Measurements from ENCODE around the gene GLT6D1. TPM values are rescaled to one million over a fixed set of nuclear protein-coding genes. Genes with fewer than 3 reads are reported as not detected.

GLT6D1 gene
- not detected in 2 replicates for total RNA-seq (2016; rRNA removed; fragmentation: Illumina TruSeq; extraction: Trizol)
- total RNA-seq (2016; cell fraction: cytosol; rRNA removed; fragmentation: Illumina TruSeq; extraction: Trizol; ENCODE audit: low read depth), result not detected in 2 replicates
- not detected in 2 replicates for total RNA-seq (2016; cell fraction: insoluble cytoplasmic fraction; rRNA removed; fragmentation: Illumina TruSeq; extraction: Trizol)
- total RNA-seq (2016; cell fraction: membrane; rRNA removed; fragmentation: Illumina TruSeq; extraction: Trizol), result not detected in 2 replicates
- not detected in 2 replicates for total RNA-seq (2016; cell fraction: nucleus; rRNA removed; fragmentation: Illumina TruSeq; extraction: Trizol)
- polyA plus RNA-seq (2011; rRNA removed), result not detected in 2 replicates
- not detected in 2 replicates for polyA plus RNA-seq (2011; cell fraction: cytosol; rRNA removed)
- polyA plus RNA-seq (2011; cell fraction: nucleus; rRNA removed), result not detected in 2 replicates
- not detected in 2 replicates for polyA plus RNA-seq (2012)
- polyA plus RNA-seq (2016; cell fraction: cytosol; fragmentation: Illumina TruSeq; extraction: Trizol; ENCODE audit: low read depth), result not detected in 2 replicates
- not detected in 2 replicates for polyA plus RNA-seq (2016; cell fraction: insoluble cytoplasmic fraction; fragmentation: Illumina TruSeq; extraction: Trizol; ENCODE audit: low read depth)
- not detected in 2 replicates for polyA plus RNA-seq (2016; cell fraction: membrane; fragmentation: Illumina TruSeq; extraction: Trizol; ENCODE audit: low read depth)
- not detected in 2 replicates for polyA plus RNA-seq (2016; cell fraction: nucleus; fragmentation: Illumina TruSeq; extraction: Trizol; ENCODE audit: insufficient read depth, low read depth)
- polyA minus RNA-seq (2011; rRNA and poly(A)+ RNA removed; ENCODE audit: low replicate concordance), result not detected in 2 replicates
- not detected in 2 replicates for polyA minus RNA-seq (2011; cell fraction: cytosol; rRNA and poly(A)+ RNA removed)
- not detected in 2 replicates for polyA minus RNA-seq (2011; cell fraction: nucleus; rRNA and poly(A)+ RNA removed)
- Bru-seq, nascent RNA, result not detected
- BruChase-seq, experiment 1, labeled RNA remaining after a 6-hour chase, result not detected
- not detected for BruChase-seq, experiment 2, labeled RNA remaining after a 2-hour chase
- long read RNA-seq, experiment 1, result 0 reads
- long read RNA-seq, experiment 2, result 0 reads

- H2AFZ ChIP-seq (ENCODE audit: low read length), result no peak within 1 kb of the TSS
- ATAC-seq (no peak), DNase-seq (ENCODE audit: low spot score) (no peak), FAIRE-seq (no peak)
- no peaks in the 10 kb centered on the region for H4K20me1 ChIP-seq (ENCODE audit: insufficient read depth, low read length)
- no peaks in the 10 kb centered on the region for H3K79me2 ChIP-seq (ENCODE audit: insufficient read depth, low read length)
- CTCF ChIA-PET (ENCODE audit: low intra/inter-chr PET ratio, low total read pairs), result no interaction called here
- H3K4me2 ChIP-seq (ENCODE audit: low read depth, low read length), result no peak within 1 kb of the TSS
- H3K9ac ChIP-seq (ENCODE audit: insufficient read depth, low read depth, low read length), result no peak within 1 kb of the TSS
- peaks cover 2% of the 10 kb centered on the region for H3K9me3 ChIP-seq (ENCODE audit: low read length)
- in situ Hi-C loops (cut with HindIII; ENCODE audit: extremely low pct_ligation_motif_present, low pct_unique_long_range_greater_than_20kb) (no loop called here), intact Hi-C loops (cut with micrococcal nuclease; ENCODE audit: unreplicated experiment) (no loop called here)
- peaks cover 0 to 11% of the 10 kb centered on the region in 2 experiments; a peak in 4 of 5 replicates for H3K27me3 ChIP-seq (ENCODE audit: control insufficient read depth in 1 of 2, insufficient read depth in 2 of 2, low read length in 2 of 2)
- H3K4me3 ChIP-seq (replicated peaks in 1 of 3; ENCODE audit: insufficient read depth in 1 of 3, low read depth in 2 of 3, low read length in 3 of 3), result no peak within 1 kb of the TSS
- WGBS (ENCODE audit: low lambda C conversion rate), result 8% methylated on average over 8 of the region's 9 CpGs
- POLR2A ChIA-PET, result no interaction called here
- no peaks in the 10 kb centered on the region for H3K4me1 ChIP-seq (ENCODE audit: insufficient read depth, low read length)
- H3K27ac ChIP-seq (ENCODE audit: extremely low read length, insufficient read depth, low read length), result no peak within 1 kb of the TSS
- H3K36me3 ChIP-seq (replicated peaks in 1 of 2; ENCODE audit: control insufficient read depth in 1 of 2, insufficient read depth in 2 of 2, low read length in 2 of 2), result no peaks in the 10 kb centered on the region
- no TSS peak for BruUV-seq (replicated peaks)
- TF ChIP-seq TCF7L2 (IDR thresholded peaks at IDR 0.05; ENCODE audit: low read depth, low read length) (no peak), TOPORS (CRISPR knock-in tag; IDR thresholded peaks at IDR 0.05) (no peak), ELF3 (CRISPR knock-in tag; IDR thresholded peaks at IDR 0.05) (no peak), ZNF816 (CRISPR knock-in tag; IDR thresholded peaks at IDR 0.05; ENCODE audit: borderline replicate concordance) (no peak), ZNF891 (CRISPR knock-in tag; IDR thresholded peaks at IDR 0.05) (no peak), CENPX (CRISPR knock-in tag; IDR thresholded peaks at IDR 0.05) (no peak), ZFP90 (CRISPR knock-in tag; IDR thresholded peaks at IDR 0.05; ENCODE audit: borderline replicate concordance) (no peak), FOSL1 (CRISPR knock-in tag; IDR thresholded peaks at IDR 0.05; ENCODE audit: borderline replicate concordance) (no peak), NFE2L2 (IDR thresholded peaks at IDR 0.05; ENCODE audit: low read length) (no peak), ZNF10 (CRISPR knock-in tag; IDR thresholded peaks at IDR 0.05; ENCODE audit: borderline replicate concordance, low read depth) (no peak), ZNF772 (CRISPR knock-in tag; IDR thresholded peaks at IDR 0.05) (no peak), SIN3B (IDR thresholded peaks at IDR 0.05; ENCODE audit: low read length) (no peak)
- TF ChIP-seq, protein P1, sequence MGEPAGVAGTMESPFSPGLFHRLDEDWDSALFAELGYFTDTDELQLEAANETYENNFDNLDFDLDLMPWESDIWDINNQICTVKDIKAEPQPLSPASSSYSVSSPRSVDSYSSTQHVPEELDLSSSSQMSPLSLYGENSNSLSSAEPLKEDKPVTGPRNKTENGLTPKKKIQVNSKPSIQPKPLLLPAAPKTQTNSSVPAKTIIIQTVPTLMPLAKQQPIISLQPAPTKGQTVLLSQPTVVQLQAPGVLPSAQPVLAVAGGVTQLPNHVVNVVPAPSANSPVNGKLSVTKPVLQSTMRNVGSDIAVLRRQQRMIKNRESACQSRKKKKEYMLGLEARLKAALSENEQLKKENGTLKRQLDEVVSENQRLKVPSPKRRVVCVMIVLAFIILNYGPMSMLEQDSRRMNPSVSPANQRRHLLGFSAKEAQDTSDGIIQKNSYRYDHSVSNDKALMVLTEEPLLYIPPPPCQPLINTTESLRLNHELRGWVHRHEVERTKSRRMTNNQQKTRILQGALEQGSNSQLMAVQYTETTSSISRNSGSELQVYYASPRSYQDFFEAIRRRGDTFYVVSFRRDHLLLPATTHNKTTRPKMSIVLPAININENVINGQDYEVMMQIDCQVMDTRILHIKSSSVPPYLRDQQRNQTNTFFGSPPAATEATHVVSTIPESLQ (CRISPR knock-in tag; conservative IDR thresholded peaks at IDR 0.05), result no peak
- TF ChIP-seq, protein P2, sequence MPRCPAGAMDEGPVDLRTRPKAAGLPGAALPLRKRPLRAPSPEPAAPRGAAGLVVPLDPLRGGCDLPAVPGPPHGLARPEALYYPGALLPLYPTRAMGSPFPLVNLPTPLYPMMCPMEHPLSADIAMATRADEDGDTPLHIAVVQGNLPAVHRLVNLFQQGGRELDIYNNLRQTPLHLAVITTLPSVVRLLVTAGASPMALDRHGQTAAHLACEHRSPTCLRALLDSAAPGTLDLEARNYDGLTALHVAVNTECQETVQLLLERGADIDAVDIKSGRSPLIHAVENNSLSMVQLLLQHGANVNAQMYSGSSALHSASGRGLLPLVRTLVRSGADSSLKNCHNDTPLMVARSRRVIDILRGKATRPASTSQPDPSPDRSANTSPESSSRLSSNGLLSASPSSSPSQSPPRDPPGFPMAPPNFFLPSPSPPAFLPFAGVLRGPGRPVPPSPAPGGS (CRISPR knock-in tag; IDR thresholded peaks at IDR 0.05), result no peak
- TF ChIP-seq, protein P3, sequence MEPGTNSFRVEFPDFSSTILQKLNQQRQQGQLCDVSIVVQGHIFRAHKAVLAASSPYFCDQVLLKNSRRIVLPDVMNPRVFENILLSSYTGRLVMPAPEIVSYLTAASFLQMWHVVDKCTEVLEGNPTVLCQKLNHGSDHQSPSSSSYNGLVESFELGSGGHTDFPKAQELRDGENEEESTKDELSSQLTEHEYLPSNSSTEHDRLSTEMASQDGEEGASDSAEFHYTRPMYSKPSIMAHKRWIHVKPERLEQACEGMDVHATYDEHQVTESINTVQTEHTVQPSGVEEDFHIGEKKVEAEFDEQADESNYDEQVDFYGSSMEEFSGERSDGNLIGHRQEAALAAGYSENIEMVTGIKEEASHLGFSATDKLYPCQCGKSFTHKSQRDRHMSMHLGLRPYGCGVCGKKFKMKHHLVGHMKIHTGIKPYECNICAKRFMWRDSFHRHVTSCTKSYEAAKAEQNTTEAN (CRISPR knock-in tag; conservative IDR thresholded peaks at IDR 0.05), result no peak
- TF ChIP-seq, protein P4, sequence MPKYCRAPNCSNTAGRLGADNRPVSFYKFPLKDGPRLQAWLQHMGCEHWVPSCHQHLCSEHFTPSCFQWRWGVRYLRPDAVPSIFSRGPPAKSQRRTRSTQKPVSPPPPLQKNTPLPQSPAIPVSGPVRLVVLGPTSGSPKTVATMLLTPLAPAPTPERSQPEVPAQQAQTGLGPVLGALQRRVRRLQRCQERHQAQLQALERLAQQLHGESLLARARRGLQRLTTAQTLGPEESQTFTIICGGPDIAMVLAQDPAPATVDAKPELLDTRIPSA (CRISPR knock-in tag; IDR thresholded peaks at IDR 0.05; ENCODE audit: borderline replicate concordance), result no peak
Measured at GRCh38 chr9:135639196-135639595, at the start of gene GLT6D1. GLT6D1 (minus strand) TSS chr9:135639540; CDS start chr9:135639187, 353 bp downstream.
